GM21360 (cell line): ENCODE results near the gene PSENEN.
"Not testable (repeated sequence)": the region's sequence is repeated elsewhere in the genome, so short reads cannot be mapped to it uniquely, and the experiment has no call there.

Experiments
- ATAC-seq: cut with Tn5 transposase; IDR thresholded peaks from one replicate; pipeline ENCODE4 v1.9.1; 2021; ENCODE audit warnings: mild to moderate bottlenecking, moderate library complexity; ENCODE audit not compliant: unreplicated experiment

PSENEN gene

GRCh38 chr19:35787227-35787799, 41.9 kb downstream of the PSENEN start:
- ATAC-seq, result no peak

GRCh38 chr19:35788205-35788960, 42.9 kb downstream of the PSENEN start:
- no peak for ATAC-seq

GRCh38 chr19:35789195-35789977, 43.9 kb downstream of the PSENEN start:
- no peak for ATAC-seq

- ATAC-seq, result no peak
These were observed 44.8 kb downstream of the PSENEN start for GRCh38 chr19:35789978-35790944.

- ATAC-seq, result no peak
These were observed 45.7 kb downstream of the PSENEN start for GRCh38 chr19:35790981-35791813.

- ATAC-seq, result no peak
These were observed 46.4 kb downstream of the PSENEN start for GRCh38 chr19:35791814-35792279.

- ATAC-seq, result no peak
These were observed 46.9 kb downstream of the PSENEN start for GRCh38 chr19:35792312-35792711.

GRCh38 chr19:35792888-35793287, 47.4 kb downstream of the PSENEN start:
- no peak for ATAC-seq

- no peak for ATAC-seq
These were observed 48.1 kb downstream of the PSENEN start for GRCh38 chr19:35793381-35794165.

GRCh38 chr19:35795564-35795963, 50.1 kb downstream of the PSENEN start:
- ATAC-seq, result not testable (repeated sequence)
